GM18505 (cell line): ENCODE measurements around the gene MIPOL1.

Source experiments
- ATAC-seq: cut with Tn5 transposase; IDR thresholded peaks from one replicate; pipeline ENCODE4 v1.9.1; 2021; ENCODE audit not compliant: unreplicated experiment
- POLR2A ChIP-seq: IDR thresholded peaks from 4 replicates; pipeline ENCODE4 v1.6.1; 2011; ENCODE audit warnings: borderline replicate concordance; ENCODE audit not compliant: insufficient read depth, insufficient read length; ENCODE audit errors: extremely low read depth

MIPOL1 gene

GRCh38 chr14:37466003-37466622 is 268.4 kb downstream of the MIPOL1 start:
- no peak for ATAC-seq
- no peak for TF ChIP-seq POLR2A

- no peak for TF ChIP-seq POLR2A
Observed at GRCh38 chr14:37466623-37467088, 268.9 kb downstream of the MIPOL1 start.

GRCh38 chr14:37469650-37470049 is 271.9 kb downstream of the MIPOL1 start:
- no peak for TF ChIP-seq POLR2A
- no peak for ATAC-seq

More at GRCh38 chr14:37466623-37467088, 268.9 kb downstream of the MIPOL1 start:
- no peak for ATAC-seq

DNA sequence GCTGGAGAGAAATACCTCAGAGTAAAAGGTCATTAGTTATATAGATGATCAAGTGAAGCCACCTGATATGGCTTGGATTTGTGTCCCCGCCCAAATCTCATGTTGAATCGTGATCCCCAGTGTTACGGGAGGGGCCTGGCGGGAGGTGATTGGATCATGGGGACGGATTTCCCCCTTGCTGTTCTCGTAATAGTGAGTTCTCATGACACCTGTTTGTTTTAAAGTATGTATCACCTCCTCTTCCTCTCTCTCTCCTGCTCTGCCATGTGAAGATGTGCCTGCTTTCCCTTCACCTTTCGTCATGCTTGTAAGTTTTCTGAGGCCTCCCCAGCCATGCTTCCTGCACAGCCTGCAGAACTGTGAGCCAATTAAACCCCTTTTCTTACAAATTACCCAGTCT is 272.5 kb downstream of the MIPOL1 start:
- no peak for ATAC-seq
- TF ChIP-seq POLR2A: no peak

GRCh38 chr14:37472906-37473305 is 275.2 kb downstream of the MIPOL1 start:
- no peak for ATAC-seq
- TF ChIP-seq POLR2A: no peak

- TF ChIP-seq POLR2A: no peak
- ATAC-seq: no peak
Observed at GRCh38 chr14:37474191-37474590, 276.5 kb downstream of the MIPOL1 start.

DNA sequence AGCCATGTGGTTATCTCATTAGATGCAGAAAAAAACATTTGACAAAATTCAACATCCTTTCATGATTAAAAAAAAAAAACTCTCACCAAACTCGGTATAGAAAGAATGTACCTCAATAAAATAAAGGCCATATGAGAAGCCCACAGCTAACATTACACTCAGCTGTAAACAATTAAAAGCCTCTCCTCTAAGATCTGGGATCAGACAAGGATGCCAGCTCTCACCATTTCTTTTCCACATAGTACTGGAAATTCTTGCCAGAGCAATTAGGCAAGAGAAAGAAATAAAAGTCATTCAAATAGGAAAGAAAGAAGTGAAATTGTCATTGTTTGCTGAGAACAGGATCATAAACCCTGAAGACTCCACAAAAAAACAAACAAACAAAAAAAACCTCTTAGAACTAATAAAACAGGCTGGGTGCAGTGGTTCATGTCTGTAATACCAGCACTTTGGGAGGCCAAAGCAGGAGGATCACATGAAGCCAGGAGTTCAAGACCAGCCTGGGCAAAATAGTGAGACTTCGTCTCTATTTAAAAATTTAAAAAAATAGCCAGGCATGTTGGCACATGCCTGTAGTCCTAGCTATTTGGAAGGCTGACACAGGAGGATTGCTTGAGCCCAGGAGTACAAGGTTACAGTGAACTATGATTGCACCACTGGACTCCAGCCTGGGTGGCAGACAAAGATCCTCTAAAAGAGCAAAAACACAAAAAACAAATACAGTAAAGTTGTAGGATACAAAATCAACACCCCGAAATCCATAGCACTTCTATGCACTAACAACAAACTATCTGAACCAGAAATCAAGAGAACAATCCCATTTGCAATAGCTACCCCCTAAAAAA is 282.9 kb downstream of the MIPOL1 start:
- no peak for TF ChIP-seq POLR2A
- ATAC-seq: no peak

GRCh38 chr14:37482428-37482827 is 284.7 kb downstream of the MIPOL1 start:
- TF ChIP-seq POLR2A: no peak
- no peak for ATAC-seq

GRCh38 chr14:37483672-37484071 is 285.9 kb downstream of the MIPOL1 start:
- no peak for ATAC-seq
- no peak for TF ChIP-seq POLR2A

GRCh38 chr14:37490607-37491006 is 292.9 kb downstream of the MIPOL1 start:
- ATAC-seq: no peak
- no peak for TF ChIP-seq POLR2A

DNA sequence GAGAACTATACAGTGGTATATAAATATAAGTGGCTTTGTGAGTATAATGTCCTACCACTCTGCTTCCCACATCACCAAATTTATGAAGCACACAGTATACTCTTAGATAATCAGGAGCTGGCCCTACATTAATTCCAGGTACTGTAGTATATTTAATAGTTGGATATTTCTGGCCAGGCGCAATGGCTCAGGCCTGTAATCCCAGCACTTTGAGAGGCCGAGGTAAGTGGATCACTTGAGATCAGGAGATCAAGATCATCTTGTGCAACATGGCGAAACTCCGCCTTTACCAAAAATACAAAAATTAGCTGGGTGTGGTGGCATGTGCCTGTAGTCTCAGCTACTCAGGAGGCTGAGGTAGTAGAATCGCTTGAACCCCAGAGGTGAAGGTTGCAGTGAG is 293.3 kb downstream of the MIPOL1 start:
- TF ChIP-seq POLR2A: no peak
- ATAC-seq: no peak

GRCh38 chr14:37493606-37494005 is 295.9 kb downstream of the MIPOL1 start:
- ATAC-seq: no peak
- no peak for TF ChIP-seq POLR2A

DNA sequence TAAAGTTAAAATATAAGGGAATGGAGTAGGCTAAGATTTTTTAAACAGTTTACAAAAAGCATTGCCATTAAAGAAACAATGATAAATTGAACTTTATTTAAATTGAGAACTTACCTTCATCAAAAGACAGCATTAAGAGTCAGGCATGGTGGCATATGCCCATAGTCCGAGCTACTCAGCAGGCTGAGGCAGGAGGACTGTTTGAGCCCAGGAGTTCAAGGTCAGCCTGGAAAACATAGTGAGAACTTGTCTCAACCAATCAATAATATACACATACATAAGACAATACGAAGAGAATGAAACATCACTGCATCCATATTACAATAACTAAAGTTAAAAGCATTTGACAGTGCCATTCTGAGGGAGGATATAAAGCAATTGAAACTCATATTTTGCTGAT is 299.7 kb downstream of the MIPOL1 start:
- TF ChIP-seq POLR2A: no peak
- no peak for ATAC-seq

DNA sequence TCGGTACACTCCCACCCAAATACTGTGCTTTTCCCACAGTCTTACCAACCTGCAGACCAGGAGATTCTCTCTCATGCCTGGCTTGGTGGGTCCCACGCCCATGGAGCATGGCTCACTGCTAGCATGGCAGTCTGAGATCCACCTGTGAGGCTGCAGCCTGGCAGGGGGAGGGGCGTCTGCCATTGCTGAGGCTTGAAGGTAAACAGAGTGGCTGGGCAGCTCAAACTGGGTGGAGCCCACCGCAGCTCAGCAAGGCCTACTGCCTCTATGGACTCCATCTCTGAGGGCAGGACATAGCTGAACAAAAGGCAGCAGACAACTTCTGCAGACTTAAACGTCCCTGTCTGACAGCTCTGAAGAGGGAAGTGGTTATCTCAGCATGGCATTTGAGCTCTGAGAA is 304.1 kb downstream of the MIPOL1 start:
- no peak for ATAC-seq
- no peak for TF ChIP-seq POLR2A
